ENCODE results near the gene LMO4. TPM values are rescaled to one million over a fixed set of nuclear protein-coding genes. Genes with fewer than 3 reads are reported as not detected.

The LMO4 gene
- polyA plus RNA-seq, 2 of the 4 experiments (the other 2 are of a cell fraction): 54.7 to 68.9 TPM

GRCh38 chr1:87338566-87338965, 9.9 kb downstream of the LMO4 start:
- peaks cover 33% of the 10 kb centered on the region for H3K4me1 ChIP-seq
- CTCF ChIA-PET: no interaction called here
- WGBS (ENCODE audit: missing lambda C conversion rate): 40% methylated on average over 3 of the region's 3 CpGs
- no peak overlapping the region for H3K27ac ChIP-seq
- TF ChIP-seq KDM5A (IDR thresholded peaks at IDR 0.05) (no peak), FOSB (CRISPR knock-in tag; IDR thresholded peaks at IDR 0.05) (no peak), PHF8 (IDR thresholded peaks at IDR 0.05; ENCODE audit: borderline replicate concordance, low read depth) (no peak), FOSL2 (IDR thresholded peaks at IDR 0.05) (no peak), FOSL2 (CRISPR knock-in tag; IDR thresholded peaks at IDR 0.05) (no peak), EHMT2 (IDR thresholded peaks at IDR 0.05; ENCODE audit: low read depth) (no peak), FOXS1 (CRISPR knock-in tag; IDR thresholded peaks at IDR 0.05) (no peak), NPAS2 (CRISPR knock-in tag; IDR thresholded peaks at IDR 0.05; ENCODE audit: borderline replicate concordance) (no peak), CHD4 (IDR thresholded peaks at IDR 0.05; ENCODE audit: borderline replicate concordance) (no peak), EP300 (IDR thresholded peaks at IDR 0.05) (no peak), NFE2L2 (conservative IDR thresholded peaks at IDR 0.05; ENCODE audit: low read length) (no peak)
- no peaks in the 10 kb centered on the region for H3K9me3 ChIP-seq
- DNase-seq (ENCODE audit: low read depth in 1 of 2, low spot score in 1 of 2) (no peak), ATAC-seq (no peak), FAIRE-seq (no peak)
- H3K4me2 ChIP-seq: peak overlapping the region; percentile 15; the same call in 1 of the 3 replicates
- POLR2A ChIA-PET: no interaction called here
- no peak overlapping the region for H3K4me3 ChIP-seq

DNA sequence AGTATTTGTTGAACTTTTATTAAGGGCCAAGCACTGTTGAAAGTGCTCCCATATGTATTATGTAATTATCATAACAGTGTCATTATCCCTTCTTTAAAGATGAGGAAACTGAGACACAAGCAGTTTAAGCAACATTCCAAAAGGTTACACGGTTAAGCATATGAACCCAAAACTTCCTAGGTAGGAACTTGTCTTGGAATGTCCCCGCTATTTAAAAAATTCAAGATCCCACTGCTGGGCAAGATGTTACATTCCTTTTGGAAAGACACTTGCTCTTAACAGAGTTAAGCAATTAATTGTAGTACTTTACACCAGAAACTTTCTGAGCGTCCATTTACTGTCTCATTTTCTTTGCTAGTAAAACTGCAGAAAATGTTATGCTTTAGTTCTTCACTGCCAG, 15.6 kb downstream of the LMO4 start:
- no peaks in the 10 kb centered on the region for H3K9me3 ChIP-seq
- ATAC-seq (no peak), FAIRE-seq (no peak), DNase-seq (ENCODE audit: low read depth in 1 of 2, low spot score in 1 of 2) (no peak)
- no peaks in the 10 kb centered on the region for H3K4me1 ChIP-seq
- WGBS (ENCODE audit: missing lambda C conversion rate): 95% methylated on average over 3 of the region's 3 CpGs
- H3K27ac ChIP-seq: no peak overlapping the region
- ChIA-PET CTCF (interaction anchor here (0.6 kb wide), 1 partner anchor 184 kb away, joined by 3 read pairs; no protein-coding TSS in a partner anchor), POLR2A (no interaction called here)
- no peak overlapping the region for H3K4me3 ChIP-seq
- TF ChIP-seq HEYL (CRISPR knock-in tag; IDR thresholded peaks at IDR 0.05) (no peak), JUNB (IDR thresholded peaks at IDR 0.05) (no peak), FOSB (CRISPR knock-in tag; IDR thresholded peaks at IDR 0.05) (no peak), GATA3 (IDR thresholded peaks at IDR 0.05; ENCODE audit: borderline replicate concordance) (no peak), REST (IDR thresholded peaks at IDR 0.05) (no peak), NPAS2 (CRISPR knock-in tag; IDR thresholded peaks at IDR 0.05; ENCODE audit: borderline replicate concordance) (no peak), ELK1 (IDR thresholded peaks at IDR 0.05; ENCODE audit: low read depth, low read length) (no peak), POLR2AphosphoS2 (conservative IDR thresholded peaks at IDR 0.05; ENCODE audit: low read length) (no peak), ZFP36 (IDR thresholded peaks at IDR 0.05; ENCODE audit: borderline replicate concordance, partially characterized antibody) (no peak)
- TF ChIP-seq, protein P1, sequence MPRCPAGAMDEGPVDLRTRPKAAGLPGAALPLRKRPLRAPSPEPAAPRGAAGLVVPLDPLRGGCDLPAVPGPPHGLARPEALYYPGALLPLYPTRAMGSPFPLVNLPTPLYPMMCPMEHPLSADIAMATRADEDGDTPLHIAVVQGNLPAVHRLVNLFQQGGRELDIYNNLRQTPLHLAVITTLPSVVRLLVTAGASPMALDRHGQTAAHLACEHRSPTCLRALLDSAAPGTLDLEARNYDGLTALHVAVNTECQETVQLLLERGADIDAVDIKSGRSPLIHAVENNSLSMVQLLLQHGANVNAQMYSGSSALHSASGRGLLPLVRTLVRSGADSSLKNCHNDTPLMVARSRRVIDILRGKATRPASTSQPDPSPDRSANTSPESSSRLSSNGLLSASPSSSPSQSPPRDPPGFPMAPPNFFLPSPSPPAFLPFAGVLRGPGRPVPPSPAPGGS (IDR thresholded peaks at IDR 0.05): no peak
- no peak overlapping the region for H3K4me2 ChIP-seq

Measured in A549 (cell line).